ENCODE data around the gene CALHM2.

GRCh38 chr10:103451831-103452505 lies at the start of gene CALHM2:
- no peak for TF ChIP-seq CTCF (IDR thresholded peaks at IDR 0.05)
- TF ChIP-seq POLR2A (IDR thresholded peaks at IDR 0.05) = no peak
